OCI-M1 (cell line): ENCODE results near the gene NDUFA12.
A peak's percentile ranks its signal among the peaks of the same experiment; 100 is the strongest.

ENCODE experiments used
- DNase-seq: peaks from one replicate; lab custom pipeline; 2025; lab: John Stamatoyannopoulos, UW

Gene NDUFA12

DNA sequence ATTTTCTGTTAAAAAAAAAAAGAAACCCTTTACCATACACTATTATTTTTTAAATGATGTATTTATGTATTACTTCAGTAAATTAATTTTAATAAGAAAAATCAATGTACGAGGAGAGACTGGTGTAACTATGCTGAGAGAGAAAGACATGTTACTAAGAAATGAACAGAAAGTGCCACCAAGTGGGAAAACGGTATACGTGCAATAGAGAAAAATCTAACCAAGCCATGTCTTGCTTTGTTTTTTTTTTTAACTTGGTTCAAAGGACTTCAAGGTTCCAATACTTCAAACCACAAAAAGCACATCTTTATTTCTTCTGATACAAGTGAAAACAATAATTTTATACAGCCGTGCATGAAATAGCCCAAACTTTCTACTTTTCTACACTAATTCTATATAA lies 22.9 kb downstream of the NDUFA12 start:
- peak; percentile 24 for DNase-seq

GRCh38 chr12:94979941-94980340 lies 23.6 kb downstream of the NDUFA12 start:
- DNase-seq: no peak

- DNase-seq: no peak
Observed at GRCh38 chr12:94977766-94978468, 25.6 kb downstream of the NDUFA12 start.

DNA sequence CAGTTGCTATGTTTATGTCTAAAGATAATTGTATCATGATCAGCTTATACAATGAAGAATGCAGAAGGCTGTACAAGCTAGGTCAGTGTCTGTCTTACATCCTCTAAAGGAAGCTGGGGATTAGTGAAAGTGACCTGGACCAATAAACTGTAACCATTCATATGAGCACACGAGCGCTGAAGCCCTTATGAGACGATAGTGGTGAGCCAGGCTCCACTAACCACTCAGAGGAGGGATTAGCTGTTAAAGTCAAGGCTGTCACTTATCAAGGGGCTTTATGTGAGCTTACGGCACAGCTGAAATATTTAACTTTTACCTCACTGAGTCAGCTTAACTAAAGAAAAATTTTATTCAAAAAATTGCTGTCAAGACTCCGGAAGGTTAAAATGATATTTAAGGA lies 30.3 kb downstream of the NDUFA12 start:
- DNase-seq: no peak

GRCh38 chr12:94972795-94973194 lies 30.7 kb downstream of the NDUFA12 start:
- DNase-seq: no peak

GRCh38 chr12:94971923-94972322 lies 31.6 kb downstream of the NDUFA12 start:
- no peak for DNase-seq

- no peak for DNase-seq
Observed at GRCh38 chr12:94970560-94970959, 32.9 kb downstream of the NDUFA12 start.

DNA sequence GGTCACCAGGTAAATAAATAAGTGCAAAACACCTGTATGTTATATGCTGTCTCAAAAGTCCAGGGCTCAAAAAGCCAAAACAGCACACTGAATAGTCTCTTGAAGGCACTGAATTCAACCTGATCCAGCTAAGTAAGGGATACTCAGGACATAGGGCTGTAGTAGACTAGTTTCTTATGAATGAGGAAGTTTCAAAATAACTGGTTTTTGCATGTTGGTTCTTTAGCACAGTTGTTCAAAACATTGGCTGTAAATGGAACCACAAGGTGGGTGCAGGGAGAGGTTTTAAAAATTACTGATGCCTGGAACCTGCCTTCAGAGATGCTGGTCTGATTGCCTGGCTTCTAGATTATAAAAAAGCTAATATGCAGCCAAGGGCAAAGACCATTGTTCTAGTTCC lies 34.1 kb downstream of the NDUFA12 start:
- peak; percentile 8 for DNase-seq

GRCh38 chr12:94965982-94966630 lies 37.4 kb downstream of the NDUFA12 start:
- DNase-seq: no peak

DNA sequence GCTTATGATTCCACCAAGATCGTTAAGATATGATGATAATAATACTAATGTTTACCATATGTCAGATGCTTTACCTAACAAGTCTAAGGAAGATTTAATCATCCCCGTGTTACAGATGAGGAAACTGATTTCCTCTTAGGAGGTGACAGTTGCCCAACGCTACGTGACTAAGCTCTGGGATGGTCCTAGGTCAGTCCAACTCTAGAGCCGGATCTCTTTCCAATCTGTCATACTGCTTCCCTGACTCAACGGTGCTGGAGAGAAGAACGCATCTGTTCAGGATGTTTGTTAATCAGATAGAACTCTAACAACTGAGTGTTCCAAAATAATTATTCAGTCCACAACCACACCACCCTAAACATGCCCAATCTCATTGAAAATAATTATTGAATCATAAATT lies 39.8 kb downstream of the NDUFA12 start:
- DNase-seq: no peak

DNA sequence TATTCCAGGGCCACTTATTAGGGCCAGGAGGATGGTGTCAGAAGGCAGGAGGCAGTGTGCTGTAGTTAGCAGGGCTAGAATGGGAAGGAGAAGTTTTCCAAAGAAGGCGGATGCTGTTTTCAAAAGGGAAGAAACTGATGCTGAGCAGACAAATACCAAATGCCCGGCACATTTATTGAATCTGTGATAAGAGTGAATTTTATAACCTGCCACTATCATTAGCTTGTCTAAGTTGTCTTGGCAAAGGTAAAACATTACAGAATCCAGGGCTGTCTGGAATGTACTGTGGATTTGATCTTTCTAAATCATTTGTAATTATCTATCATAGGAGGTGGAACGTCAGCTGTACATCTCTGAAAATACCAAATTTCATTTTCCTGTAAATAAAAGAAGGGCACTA lies 40.8 kb downstream of the NDUFA12 start:
- no peak for DNase-seq

GRCh38 chr12:94961911-94962310 lies 41.6 kb downstream of the NDUFA12 start:
- no peak for DNase-seq

- DNase-seq: no peak
Observed at GRCh38 chr12:94961256-94961824, 42.2 kb downstream of the NDUFA12 start.

GRCh38 chr12:94957006-94957405 lies 46.5 kb downstream of the NDUFA12 start:
- no peak for DNase-seq

DNA sequence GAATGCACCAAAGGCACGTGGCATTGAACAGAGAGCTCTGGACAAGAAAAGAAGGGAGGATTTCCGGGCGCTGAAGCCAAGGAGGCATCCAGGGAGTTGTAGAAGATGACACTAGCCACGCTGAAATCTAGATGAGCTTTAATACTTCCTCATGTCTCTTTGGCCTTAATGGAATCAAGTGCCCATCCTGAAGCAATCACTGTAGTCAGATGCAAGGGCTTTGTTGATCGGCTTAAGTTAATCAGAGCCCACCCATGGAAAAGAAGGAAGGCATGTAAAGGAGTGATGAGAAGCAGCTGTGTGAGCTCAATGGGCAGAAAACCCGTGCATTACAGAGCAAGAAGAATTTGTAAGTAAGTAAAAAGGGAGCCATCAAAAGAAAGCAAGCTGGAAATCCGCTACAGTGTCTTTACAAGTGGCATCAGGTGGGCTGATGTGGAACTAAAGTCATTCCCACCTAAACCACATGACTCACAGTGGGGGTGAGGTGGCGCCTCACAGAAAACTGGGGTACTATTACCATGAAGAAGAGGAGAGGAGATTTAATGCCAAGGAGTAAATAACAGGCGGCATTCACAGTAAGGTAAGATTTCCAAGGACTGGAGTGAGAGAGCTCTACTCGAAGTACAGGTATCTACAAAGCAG lies 48.4 kb downstream of the NDUFA12 start:
- no peak for DNase-seq

GRCh38 chr12:94954029-94954685 lies 49.3 kb downstream of the NDUFA12 start:
- peak; percentile 67 for DNase-seq

DNA sequence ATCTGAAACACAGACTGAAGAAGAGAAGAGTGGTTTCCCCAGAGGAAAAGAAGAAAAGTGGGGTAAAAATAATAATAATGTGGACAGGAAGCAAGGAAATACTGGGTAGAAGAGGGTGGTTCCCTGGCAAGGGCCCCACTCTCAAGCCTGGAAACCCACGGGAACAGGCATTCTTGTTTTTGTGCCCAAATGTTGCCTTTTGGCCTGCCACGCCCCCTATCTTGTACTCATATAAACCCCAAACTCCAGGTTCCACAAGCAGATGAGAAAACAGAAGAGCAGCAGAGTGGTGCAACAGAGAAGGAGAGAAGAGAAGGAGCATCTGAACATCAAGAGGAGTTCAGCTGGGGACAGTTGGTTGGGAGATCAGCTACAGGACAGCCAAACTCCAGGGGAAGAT lies 51.2 kb downstream of the NDUFA12 start:
- no peak for DNase-seq

- DNase-seq: no peak
Observed at GRCh38 chr12:94951071-94951934, 52.2 kb downstream of the NDUFA12 start.

DNA sequence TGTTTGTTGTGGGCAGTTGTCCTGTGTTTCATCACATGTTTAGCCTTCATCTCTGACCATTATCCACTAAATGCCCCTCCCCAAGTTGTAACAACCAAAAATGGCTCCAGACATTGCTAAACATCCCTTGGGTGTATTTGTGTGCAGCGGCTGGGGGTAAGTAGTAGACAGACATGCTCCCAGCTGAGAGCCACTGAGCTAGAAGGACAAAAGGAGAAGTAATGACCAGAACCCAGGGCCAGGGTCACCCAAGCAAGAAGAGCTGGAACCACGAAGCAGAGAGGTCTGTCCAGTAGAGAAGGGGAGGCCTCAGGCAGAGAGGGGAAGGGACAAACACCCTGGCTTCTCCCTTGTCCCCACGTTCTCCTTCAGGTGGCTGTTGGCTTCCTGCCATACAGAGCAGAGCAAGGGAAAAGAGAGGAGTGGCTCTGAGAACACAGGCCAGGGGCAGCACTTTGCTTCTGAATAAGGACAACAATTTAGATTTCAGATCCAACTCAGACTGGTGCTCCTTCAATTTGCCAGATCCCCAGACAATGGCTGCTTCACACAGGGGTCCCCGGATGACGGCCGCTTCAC lies 55.2 kb downstream of the NDUFA12 start:
- DNase-seq: no peak

GRCh38 chr12:94942663-94943062 lies 60.8 kb downstream of the NDUFA12 start:
- DNase-seq: no peak

DNA sequence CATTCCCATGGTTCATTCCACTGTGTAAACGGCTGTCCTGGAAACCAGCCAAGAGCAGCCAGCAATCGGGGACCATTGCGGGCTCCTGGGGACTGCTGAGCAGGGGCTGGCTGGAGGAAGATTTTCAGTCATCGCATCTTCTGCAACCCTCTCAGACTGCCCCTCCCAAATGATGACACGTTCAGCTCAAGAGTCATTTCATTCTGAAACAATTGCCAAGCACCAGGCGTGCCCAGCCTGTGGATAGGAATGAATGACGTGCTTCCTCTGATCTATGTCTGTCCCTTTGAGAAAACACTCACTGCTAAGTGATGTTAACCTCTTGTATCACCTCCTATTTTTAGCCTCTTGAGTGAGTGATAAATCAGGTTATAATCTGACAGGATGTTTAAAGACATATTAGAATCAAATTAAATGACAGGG lies 62.0 kb downstream of the NDUFA12 start:
- no peak for DNase-seq
